Measurements from ENCODE around the gene NAV2. TPM values are rescaled to one million over a fixed set of nuclear protein-coding genes. Genes with fewer than 3 reads are reported as not detected.

NAV2 gene
- total RNA-seq, 1 experiment from 2014 or later, result 46.3 TPM

DNA sequence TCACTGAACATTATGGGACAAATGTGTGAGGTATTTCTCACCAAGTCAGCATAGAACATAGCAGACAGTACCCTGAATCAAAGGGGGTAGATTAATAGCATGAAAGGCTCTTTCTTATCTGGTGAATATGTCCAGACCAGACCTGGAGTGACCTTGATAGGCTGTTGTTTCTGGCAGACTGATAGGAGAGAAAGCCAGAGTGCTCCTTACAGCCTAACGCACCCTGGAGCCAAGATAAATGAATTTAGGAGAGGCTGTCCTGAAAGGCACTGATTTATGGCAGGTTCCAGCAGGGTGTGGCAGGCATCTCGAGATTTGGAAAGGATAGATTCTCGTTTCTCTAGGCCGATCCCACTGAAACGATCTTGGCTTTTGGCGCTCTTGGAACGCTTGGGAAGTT lies 243.0 kb downstream of the NAV2 start:
- H3K4ac ChIP-seq (ENCODE audit: low read depth, low read length), result no peak overlapping the region
- no peak overlapping the region for H3K14ac ChIP-seq (ENCODE audit: insufficient read depth, low read length)
- H4K20me1 ChIP-seq (ENCODE audit: control insufficient read depth, insufficient read depth, insufficient read length), result no peaks in the 10 kb centered on the region
- no peaks in the 10 kb centered on the region for H3K23me2 ChIP-seq (ENCODE audit: insufficient read length, low read depth, low read length, poor library complexity, severe bottlenecking)
- no peak overlapping the region for H2BK120ac ChIP-seq (ENCODE audit: low read depth, low read length, poor library complexity, severe bottlenecking)
- DNase-seq, result no peak
- H3K18ac ChIP-seq (ENCODE audit: insufficient read length, low read depth, low read length), result no peak overlapping the region
- H3K23ac ChIP-seq (ENCODE audit: insufficient read length, low read depth, low read length), result no peak overlapping the region
- H3K27ac ChIP-seq (ENCODE audit: insufficient read length, low read depth, low read length), result no peak overlapping the region
- H4K8ac ChIP-seq (replicated peaks; ENCODE audit: insufficient read length, low read depth, low read length), result no peak overlapping the region
- H2BK12ac ChIP-seq (ENCODE audit: insufficient read length, low read depth, low read length), result no peak overlapping the region
- Mint-ChIP-seq H3K36me3 (ENCODE audit: insufficient read depth in 1 of 3, low read depth in 3 of 3) (peaks cover 11 to 23% (median 20%) of the 10 kb centered on the region in 3 experiments; a peak in 6 of 7 replicates), H3K27ac (no peak overlapping the region), H3K9me3 (no peaks in the 10 kb centered on the region; a peak in 1 of 5 replicates), H3K4me3 (no peak overlapping the region), H3K27me3 (ENCODE audit: low read depth) (peaks cover 2% of the 10 kb centered on the region; the same call in 1 of the 2 replicates), H3K4me1 (peaks cover 56% of the 10 kb centered on the region in 2 experiments)
- H3K4me2 ChIP-seq (ENCODE audit: insufficient read depth, insufficient read length, low read length), result no peak overlapping the region
- no peak overlapping the region for H3K56ac ChIP-seq (ENCODE audit: insufficient read length, low read depth, low read length)
- H4K5ac ChIP-seq (ENCODE audit: insufficient read length, low read depth, low read length), result no peak overlapping the region
- peaks cover 21% of the 10 kb centered on the region for H3K4me1 ChIP-seq (ENCODE audit: insufficient read depth, low read length)
- H2AK5ac ChIP-seq (ENCODE audit: insufficient read length, low read length), result no peak overlapping the region
- TF ChIP-seq, protein P1, sequence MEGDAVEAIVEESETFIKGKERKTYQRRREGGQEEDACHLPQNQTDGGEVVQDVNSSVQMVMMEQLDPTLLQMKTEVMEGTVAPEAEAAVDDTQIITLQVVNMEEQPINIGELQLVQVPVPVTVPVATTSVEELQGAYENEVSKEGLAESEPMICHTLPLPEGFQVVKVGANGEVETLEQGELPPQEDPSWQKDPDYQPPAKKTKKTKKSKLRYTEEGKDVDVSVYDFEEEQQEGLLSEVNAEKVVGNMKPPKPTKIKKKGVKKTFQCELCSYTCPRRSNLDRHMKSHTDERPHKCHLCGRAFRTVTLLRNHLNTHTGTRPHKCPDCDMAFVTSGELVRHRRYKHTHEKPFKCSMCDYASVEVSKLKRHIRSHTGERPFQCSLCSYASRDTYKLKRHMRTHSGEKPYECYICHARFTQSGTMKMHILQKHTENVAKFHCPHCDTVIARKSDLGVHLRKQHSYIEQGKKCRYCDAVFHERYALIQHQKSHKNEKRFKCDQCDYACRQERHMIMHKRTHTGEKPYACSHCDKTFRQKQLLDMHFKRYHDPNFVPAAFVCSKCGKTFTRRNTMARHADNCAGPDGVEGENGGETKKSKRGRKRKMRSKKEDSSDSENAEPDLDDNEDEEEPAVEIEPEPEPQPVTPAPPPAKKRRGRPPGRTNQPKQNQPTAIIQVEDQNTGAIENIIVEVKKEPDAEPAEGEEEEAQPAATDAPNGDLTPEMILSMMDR (conservative IDR thresholded peaks at IDR 0.05), result no peak
- H2AFZ ChIP-seq (ENCODE audit: low read length), result no peak overlapping the region
- H4K91ac ChIP-seq (ENCODE audit: insufficient read length, low read depth, low read length), result no peak overlapping the region
- H3K27me3 ChIP-seq (ENCODE audit: insufficient read depth, low read length), result no peaks in the 10 kb centered on the region
- no peaks in the 10 kb centered on the region for H3K79me1 ChIP-seq (ENCODE audit: insufficient read depth, low read depth, low read length, poor library complexity, severe bottlenecking)
- H3T11ph ChIP-seq (ENCODE audit: low read length), result no peak overlapping the region
- H3K9me3 ChIP-seq (ENCODE audit: control insufficient read depth, low read depth, low read length), result no peaks in the 10 kb centered on the region
- no peak overlapping the region for H2BK15ac ChIP-seq (ENCODE audit: low read depth, low read length)
- no CpG with 5 or more reads among the region's 7 CpGs for WGBS (ENCODE audit: extremely low coverage, insufficient read length, low lambda C conversion rate)
- no peak overlapping the region for H2BK5ac ChIP-seq (ENCODE audit: insufficient read length, low read length)
- no peak overlapping the region for H2BK20ac ChIP-seq (ENCODE audit: low read depth, low read length, poor library complexity, severe bottlenecking)
- no peaks in the 10 kb centered on the region; the same call in 1 of the 2 replicates for H3K79me2 ChIP-seq (ENCODE audit: insufficient read depth, low read length)
- no peak overlapping the region for H3K9ac ChIP-seq (ENCODE audit: extremely low read depth, insufficient read length, low read length)
